ENCODE results near the gene EPHA2. TPM values are rescaled to one million over a fixed set of nuclear protein-coding genes. Genes with fewer than 3 reads are reported as not detected.

EPHA2 gene
- total RNA-seq, 2 experiments from 2014 or later: 0.22 TPM; not detected in 1

- peaks cover 0 to 5% of the 10 kb centered on the region in 2 experiments for H3K9me3 ChIP-seq (ENCODE audit: control insufficient read depth in 1 of 2, insufficient read depth in 1 of 2, low read length in 2 of 2)
- H3K4me3 ChIP-seq (ENCODE audit: low read length): no peak overlapping the region
- ChIA-PET POLR2A (no interaction called here), CTCF (no interaction called here)
- Mint-ChIP-seq H3K4me3 (no peak overlapping the region), H3K4me1 (ENCODE audit: low read depth) (no peaks in the 10 kb centered on the region), H3K27me3 (peaks cover 5% of the 10 kb centered on the region), H3K27ac (no peak overlapping the region), H3K9me3 (no peaks in the 10 kb centered on the region), H3K36me3 (ENCODE audit: low read depth) (no peaks in the 10 kb centered on the region)
- H3K4me1 ChIP-seq (ENCODE audit: insufficient read depth, low read length): no peaks in the 10 kb centered on the region
- TF ChIP-seq CTCF (IDR thresholded peaks at IDR 0.05): no peak
- no peaks in the 10 kb centered on the region for H3K36me3 ChIP-seq (ENCODE audit: insufficient read depth, low read length)
- DNase-seq (no peak), ATAC-seq (ENCODE audit: poor library complexity) (no peak)
- H3K27me3 ChIP-seq (ENCODE audit: control insufficient read depth in 1 of 2, insufficient read depth in 2 of 2, low read length in 2 of 2): peaks cover 0 to 8% of the 10 kb centered on the region in 2 experiments
- intact Hi-C loops (cut with DNase I, micrococcal nuclease): no loop called here
- H3K27ac ChIP-seq (ENCODE audit: low read depth in 1 of 2, low read length in 2 of 2): no peak overlapping the region
Measured at GRCh38 chr1:16115468-16115983, 40.3 kb downstream of the EPHA2 start.

GRCh38 chr1:16114527-16115467 lies 41.1 kb downstream of the EPHA2 start:
- TF ChIP-seq CTCF (IDR thresholded peaks at IDR 0.05): no peak
- Histone ChIP-seq H3K27me3 (ENCODE audit: control insufficient read depth in 1 of 2, insufficient read depth in 2 of 2, low read length in 2 of 2) (peaks cover 0 to 8% of the 10 kb centered on the region in 2 experiments), H3K27ac (ENCODE audit: low read depth in 1 of 2, low read length in 2 of 2) (no peak overlapping the region), H3K36me3 (ENCODE audit: insufficient read depth, low read length) (no peaks in the 10 kb centered on the region), H3K4me3 (ENCODE audit: low read length) (no peak overlapping the region), H3K4me1 (ENCODE audit: insufficient read depth, low read length) (no peaks in the 10 kb centered on the region), H3K9me3 (ENCODE audit: control insufficient read depth in 1 of 2, insufficient read depth in 1 of 2, low read length in 2 of 2) (peaks cover 0 to 5% of the 10 kb centered on the region in 2 experiments)
- Mint-ChIP-seq H3K27me3 (peaks cover 13% of the 10 kb centered on the region), H3K9me3 (no peaks in the 10 kb centered on the region), H3K4me1 (ENCODE audit: low read depth) (no peaks in the 10 kb centered on the region), H3K27ac (no peak overlapping the region), H3K4me3 (no peak overlapping the region), H3K36me3 (ENCODE audit: low read depth) (no peaks in the 10 kb centered on the region)
- intact Hi-C loops (cut with DNase I, micrococcal nuclease): no loop called here
- ChIA-PET CTCF (no interaction called here), POLR2A (no interaction called here)
- no peak for DNase-seq
- no peak for ATAC-seq (ENCODE audit: poor library complexity)

- ATAC-seq (ENCODE audit: poor library complexity) (no peak), DNase-seq (no peak)
- Mint-ChIP-seq H3K27me3 (peaks cover 13% of the 10 kb centered on the region), H3K9me3 (no peaks in the 10 kb centered on the region), H3K4me1 (ENCODE audit: low read depth) (no peaks in the 10 kb centered on the region), H3K4me3 (no peak overlapping the region), H3K36me3 (ENCODE audit: low read depth) (no peaks in the 10 kb centered on the region), H3K27ac (no peak overlapping the region)
- Histone ChIP-seq H3K36me3 (ENCODE audit: insufficient read depth, low read length) (no peaks in the 10 kb centered on the region), H3K9me3 (ENCODE audit: control insufficient read depth in 1 of 2, insufficient read depth in 1 of 2, low read length in 2 of 2) (peaks cover 14 to 24% of the 10 kb centered on the region in 2 experiments), H3K4me1 (ENCODE audit: insufficient read depth, low read length) (no peaks in the 10 kb centered on the region), H3K4me3 (ENCODE audit: low read length) (no peak overlapping the region), H3K27me3 (ENCODE audit: control insufficient read depth in 1 of 2, insufficient read depth in 2 of 2, low read length in 2 of 2) (peaks cover 0 to 8% of the 10 kb centered on the region in 2 experiments), H3K27ac (ENCODE audit: low read depth in 1 of 2, low read length in 2 of 2) (no peak overlapping the region)
- TF ChIP-seq CTCF (IDR thresholded peaks at IDR 0.05): no peak
- intact Hi-C loops (cut with DNase I, micrococcal nuclease): no loop called here
- CTCF ChIA-PET: no interaction called here
- POLR2A ChIA-PET: no interaction called here
Measured at GRCh38 chr1:16112596-16113555, 43.0 kb downstream of the EPHA2 start.

Measured in CD4-positive, alpha-beta T cell (primary cell).